ENCODE results near the gene NOTCH3. TPM values are rescaled to one million over a fixed set of nuclear protein-coding genes. Genes with fewer than 3 reads are reported as not detected.
A peak's percentile ranks its signal among the peaks of the same experiment; 100 is the strongest.

NOTCH3 gene
- total RNA-seq, 1 donor: 27.6 TPM

- DNase-seq (ENCODE audit: low read depth): peak; percentile 31
- TF ChIP-seq CTCF (IDR thresholded peaks at IDR 0.05; ENCODE audit: insufficient read depth, low read depth, low read length): peak; percentile 47
- H3K4me3 ChIP-seq (ENCODE audit: low read depth, low read length): no peak overlapping the region
Observed at GRCh38 chr19:15161028-15161984, 39.5 kb downstream of the NOTCH3 start.

- no peak for DNase-seq (ENCODE audit: low read depth)
- TF ChIP-seq CTCF (IDR thresholded peaks at IDR 0.05; ENCODE audit: insufficient read depth, low read depth, low read length): no peak
- no peak overlapping the region for H3K4me3 ChIP-seq (ENCODE audit: low read depth, low read length)
Observed at GRCh38 chr19:15159251-15159650, 41.5 kb downstream of the NOTCH3 start.

GRCh38 chr19:15156391-15156790, 44.4 kb downstream of the NOTCH3 start:
- no peak overlapping the region for H3K4me3 ChIP-seq (ENCODE audit: low read depth, low read length)
- DNase-seq (ENCODE audit: low read depth): no peak
- TF ChIP-seq CTCF (IDR thresholded peaks at IDR 0.05; ENCODE audit: insufficient read depth, low read depth, low read length): no peak

GRCh38 chr19:15155296-15155695, 45.5 kb downstream of the NOTCH3 start:
- DNase-seq (ENCODE audit: low read depth): no peak
- H3K4me3 ChIP-seq (ENCODE audit: low read depth, low read length): no peak overlapping the region
- TF ChIP-seq CTCF (IDR thresholded peaks at IDR 0.05; ENCODE audit: insufficient read depth, low read depth, low read length): no peak

GRCh38 chr19:15154002-15154612, 46.7 kb downstream of the NOTCH3 start:
- H3K4me3 ChIP-seq (ENCODE audit: low read depth, low read length): no peak overlapping the region
- peak; percentile 70 for TF ChIP-seq CTCF (IDR thresholded peaks at IDR 0.05; ENCODE audit: insufficient read depth, low read depth, low read length)
- DNase-seq (ENCODE audit: low read depth): peak; percentile 57

GRCh38 chr19:15149737-15150136, 51.1 kb downstream of the NOTCH3 start:
- H3K4me3 ChIP-seq (ENCODE audit: low read depth, low read length): no peak overlapping the region
- DNase-seq (ENCODE audit: low read depth): no peak
- TF ChIP-seq CTCF (IDR thresholded peaks at IDR 0.05; ENCODE audit: insufficient read depth, low read depth, low read length): no peak
